ENCODE measurements around the gene DOCK2.
A peak's percentile ranks its signal among the peaks of the same experiment; 100 is the strongest.

The DOCK2 gene

DNA sequence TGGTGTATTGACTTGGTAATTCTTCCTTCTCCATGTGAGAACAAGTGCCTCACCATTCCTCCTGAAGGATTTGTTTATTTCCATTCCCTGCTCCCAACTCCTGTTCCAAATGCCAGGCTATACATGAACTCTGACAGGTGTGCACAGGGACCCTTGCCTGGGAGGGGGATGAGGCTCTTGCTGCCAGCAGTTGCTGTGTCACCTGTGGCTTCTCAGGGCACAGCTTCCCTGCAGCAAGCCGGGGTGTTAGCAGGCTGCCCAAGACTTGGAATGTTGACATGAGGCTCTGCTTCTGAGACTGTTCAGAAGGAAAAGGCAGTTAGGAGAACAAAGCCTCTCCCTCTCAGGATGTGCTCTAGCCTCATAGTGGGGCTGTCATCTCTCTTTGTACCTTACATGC is 131.3 kb downstream of the DOCK2 start:
- intact Hi-C loops (cut with micrococcal nuclease), result no loop called here
- Mint-ChIP-seq H3K9me3 (no peaks in the 10 kb centered on the region), H3K36me3 (ENCODE audit: low read depth) (peaks cover 91% of the 10 kb centered on the region), H3K27me3 (no peaks in the 10 kb centered on the region), H3K27ac (no peak overlapping the region), H3K4me3 (no peak overlapping the region), H3K4me1 (ENCODE audit: low read depth) (no peaks in the 10 kb centered on the region)

DNA sequence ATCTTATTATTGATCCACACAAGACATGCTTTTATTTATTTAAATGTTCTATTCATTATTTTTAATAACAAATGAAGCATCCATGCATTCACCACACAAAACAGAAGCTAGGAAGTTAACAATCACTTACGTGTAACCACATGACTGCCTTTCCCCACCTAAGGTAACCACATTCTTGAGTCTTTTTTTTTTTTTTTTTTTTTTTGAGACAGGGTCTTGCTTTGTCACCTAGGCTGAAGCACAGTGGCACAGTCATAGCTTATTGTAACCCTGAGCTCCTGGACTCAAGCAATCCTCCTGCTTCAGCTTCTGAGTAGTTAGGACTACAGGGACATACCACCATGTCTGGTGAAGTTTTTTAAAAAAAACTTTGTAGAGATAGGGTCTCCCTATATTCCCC is 133.0 kb downstream of the DOCK2 start:
- Mint-ChIP-seq H3K27me3 (no peaks in the 10 kb centered on the region), H3K9me3 (no peaks in the 10 kb centered on the region), H3K27ac (no peak overlapping the region), H3K36me3 (ENCODE audit: low read depth) (peaks cover 91% of the 10 kb centered on the region), H3K4me1 (ENCODE audit: low read depth) (no peaks in the 10 kb centered on the region), H3K4me3 (no peak overlapping the region)
- intact Hi-C loops (cut with micrococcal nuclease), result no loop called here

DNA sequence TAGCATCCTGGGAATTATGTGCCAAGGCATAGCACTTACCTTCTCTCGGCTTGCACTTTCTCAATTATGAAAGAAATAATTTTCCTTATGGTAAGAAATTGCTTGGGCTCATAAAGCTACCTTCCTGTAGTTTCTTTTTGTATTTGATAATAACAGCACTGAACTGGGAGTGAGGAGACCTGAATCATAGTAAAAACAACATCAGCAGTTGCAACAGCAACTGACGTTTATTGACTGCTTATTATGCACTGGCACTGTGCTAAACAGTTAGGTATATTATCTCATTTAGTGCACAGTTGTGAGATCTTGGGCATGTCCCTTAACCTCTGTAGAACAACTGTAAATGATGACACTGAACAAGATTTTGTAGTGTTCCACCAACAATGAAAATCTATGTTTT is 135.2 kb downstream of the DOCK2 start:
- intact Hi-C loops (cut with micrococcal nuclease), result no loop called here
- Mint-ChIP-seq H3K4me3 (no peak overlapping the region), H3K27me3 (no peaks in the 10 kb centered on the region), H3K27ac (no peak overlapping the region), H3K36me3 (ENCODE audit: low read depth) (peaks cover 91% of the 10 kb centered on the region), H3K4me1 (ENCODE audit: low read depth) (no peaks in the 10 kb centered on the region), H3K9me3 (no peaks in the 10 kb centered on the region)

DNA sequence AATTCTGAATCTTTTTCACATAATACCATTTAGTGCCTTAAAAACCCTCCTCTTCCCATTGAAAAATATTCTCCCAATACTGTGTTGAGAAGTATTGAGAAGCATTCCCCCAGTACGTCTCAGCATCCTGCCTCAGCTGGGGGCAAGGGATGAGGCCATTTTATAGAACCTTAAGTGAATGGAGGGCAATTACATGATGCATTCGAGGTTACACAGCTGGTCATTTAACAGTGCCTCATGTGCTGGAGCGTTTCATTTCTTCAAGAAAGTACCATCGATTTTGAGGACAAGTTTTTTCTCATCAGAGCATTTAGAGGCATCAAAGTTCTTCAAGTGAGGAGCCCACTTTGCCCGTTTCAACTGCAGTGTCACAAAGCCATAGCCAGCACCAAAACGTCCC is 135.6 kb downstream of the DOCK2 start:
- Mint-ChIP-seq H3K4me1 (ENCODE audit: low read depth) (no peaks in the 10 kb centered on the region), H3K4me3 (no peak overlapping the region), H3K27ac (no peak overlapping the region), H3K36me3 (ENCODE audit: low read depth) (peaks cover 90% of the 10 kb centered on the region), H3K27me3 (no peaks in the 10 kb centered on the region), H3K9me3 (no peaks in the 10 kb centered on the region)
- intact Hi-C loops (cut with micrococcal nuclease), result no loop called here

DNA sequence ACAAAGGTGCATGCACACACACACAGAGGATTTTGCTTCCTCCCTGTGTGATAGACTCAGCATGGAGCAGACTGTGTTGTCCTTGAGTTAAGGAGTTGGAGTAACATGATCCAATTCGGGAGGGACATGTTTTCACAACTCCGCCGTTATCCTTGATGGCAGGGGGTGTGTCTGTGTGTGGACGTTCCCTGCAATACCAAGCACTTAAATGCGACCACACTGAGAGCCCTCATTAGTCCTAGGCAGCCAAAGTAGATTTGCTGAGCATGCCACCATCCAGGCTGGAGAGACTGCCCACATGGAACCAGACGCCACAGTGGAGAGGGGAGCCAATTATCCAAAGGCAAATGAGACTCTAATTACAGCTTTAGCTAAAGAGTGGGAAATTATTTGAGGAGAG is 140.1 kb downstream of the DOCK2 start:
- no peaks in the 10 kb centered on the region for H3K9me3 Mint-ChIP-seq
- H3K4me1 Mint-ChIP-seq (ENCODE audit: low read depth), result peaks cover 11% of the 10 kb centered on the region
- no peaks in the 10 kb centered on the region for H3K27me3 Mint-ChIP-seq
- no peak overlapping the region for H3K4me3 Mint-ChIP-seq
- intact Hi-C loops (cut with micrococcal nuclease), result no loop called here
- no peak overlapping the region for H3K27ac Mint-ChIP-seq
- peaks cover 90% of the 10 kb centered on the region for H3K36me3 Mint-ChIP-seq (ENCODE audit: low read depth)

DNA sequence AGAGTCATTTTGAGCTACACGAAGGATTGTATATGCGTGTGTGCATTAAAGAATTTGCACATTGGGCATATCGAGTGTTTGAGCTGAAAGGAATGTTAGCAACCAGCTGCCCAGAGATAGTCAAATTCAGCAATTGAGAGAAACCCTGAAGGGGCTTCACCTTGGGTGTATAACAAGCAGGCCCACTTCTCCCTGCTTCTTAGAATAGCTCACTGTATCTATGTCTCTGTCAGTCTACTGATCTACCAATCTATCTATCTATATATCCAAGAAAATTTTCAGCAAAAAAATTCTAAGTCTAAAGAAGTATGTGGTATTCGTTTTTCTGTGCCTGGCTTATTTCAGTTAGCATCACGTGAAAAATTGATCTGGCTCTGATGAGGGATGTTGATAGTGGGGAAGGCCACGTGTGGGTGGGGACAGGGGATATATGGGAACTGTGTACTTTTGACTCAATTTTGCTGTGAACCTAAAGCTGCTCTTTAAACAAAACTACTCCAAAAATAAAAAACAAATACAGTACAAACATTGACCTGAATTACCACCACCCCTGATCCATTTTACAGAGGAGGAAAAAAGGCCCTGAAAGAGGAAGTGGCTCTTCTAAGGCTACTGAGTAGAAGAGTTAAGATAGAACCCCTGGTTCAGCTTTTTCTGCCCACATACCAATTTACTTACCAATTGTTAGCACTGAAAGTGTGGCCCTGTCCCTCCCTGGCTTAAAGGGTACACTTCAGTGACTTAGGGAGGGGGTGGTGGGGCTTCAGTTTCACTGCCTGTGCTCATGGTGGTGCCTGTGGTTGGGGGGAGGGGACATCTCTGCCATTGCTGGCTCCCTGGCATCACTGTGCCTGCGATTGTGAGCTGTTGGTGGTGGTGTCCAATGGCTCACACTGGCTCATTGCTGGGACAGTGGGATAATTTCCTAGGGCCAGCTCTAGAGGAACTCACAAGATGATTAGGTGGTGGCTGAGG is 141.8 kb downstream of the DOCK2 start:
- intact Hi-C loops (cut with micrococcal nuclease), result loop anchor here (2.0 kb wide), 1 partner anchor 58 kb away; no protein-coding TSS in a partner anchor
- H3K36me3 Mint-ChIP-seq (ENCODE audit: low read depth), result peaks cover 82% of the 10 kb centered on the region
- H3K27ac Mint-ChIP-seq, result no peak overlapping the region
- H3K4me3 Mint-ChIP-seq, result no peak overlapping the region
- H3K27me3 Mint-ChIP-seq, result no peaks in the 10 kb centered on the region
- H3K4me1 Mint-ChIP-seq (ENCODE audit: low read depth), result peaks cover 11% of the 10 kb centered on the region
- H3K9me3 Mint-ChIP-seq, result no peaks in the 10 kb centered on the region

DNA sequence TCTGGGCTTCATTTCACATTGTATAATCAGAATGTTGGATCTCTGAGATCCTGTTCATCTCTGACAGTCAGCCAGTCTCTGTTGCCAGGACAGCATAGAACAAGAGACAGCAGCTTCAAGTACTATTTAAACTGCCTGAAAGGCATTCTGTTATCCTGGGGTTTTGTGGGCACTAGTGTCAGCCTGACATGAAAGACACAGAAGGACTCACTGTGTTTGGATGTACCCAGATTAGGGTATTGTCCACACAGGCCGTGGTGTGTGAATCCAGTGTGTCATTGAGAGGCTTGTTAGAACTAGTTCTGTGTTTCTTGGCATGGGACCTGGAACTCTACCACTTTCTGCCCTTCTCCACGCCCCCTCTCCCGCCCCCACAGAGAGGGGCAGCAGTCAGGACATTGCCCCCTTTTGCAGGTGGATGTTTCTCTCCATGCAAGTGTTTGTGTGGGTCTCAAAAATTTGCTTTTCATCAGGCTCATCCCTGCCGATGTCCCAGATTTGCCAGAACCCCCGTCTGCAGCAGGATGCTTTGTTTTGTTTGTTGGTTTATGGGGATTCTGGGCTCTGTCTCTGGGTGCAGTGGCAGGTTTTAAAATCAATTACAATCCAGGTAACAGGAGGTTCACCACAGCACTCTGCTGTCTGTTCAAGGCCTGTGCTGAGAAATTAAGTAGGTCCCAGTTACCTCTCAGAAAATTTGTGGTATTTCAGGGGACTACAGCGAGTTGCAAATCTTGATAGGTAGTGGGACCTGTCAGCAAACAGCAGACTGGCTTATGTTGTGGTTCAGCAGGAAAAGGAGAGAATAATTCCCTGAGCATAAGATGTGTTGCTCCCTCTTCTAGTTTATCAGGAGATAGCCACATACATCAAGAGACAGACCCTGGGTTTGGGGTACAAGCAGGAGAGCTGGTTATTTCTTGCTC is 144.6 kb downstream of the DOCK2 start:
- intact Hi-C loops (cut with micrococcal nuclease), result no loop called here
- H3K27me3 Mint-ChIP-seq, result no peaks in the 10 kb centered on the region
- H3K27ac Mint-ChIP-seq, result peak overlapping the region; percentile 41
- H3K4me3 Mint-ChIP-seq, result no peak overlapping the region
- no peaks in the 10 kb centered on the region for H3K9me3 Mint-ChIP-seq
- H3K36me3 Mint-ChIP-seq (ENCODE audit: low read depth), result peaks cover 72% of the 10 kb centered on the region
- H3K4me1 Mint-ChIP-seq (ENCODE audit: low read depth), result peaks cover 21% of the 10 kb centered on the region

DNA sequence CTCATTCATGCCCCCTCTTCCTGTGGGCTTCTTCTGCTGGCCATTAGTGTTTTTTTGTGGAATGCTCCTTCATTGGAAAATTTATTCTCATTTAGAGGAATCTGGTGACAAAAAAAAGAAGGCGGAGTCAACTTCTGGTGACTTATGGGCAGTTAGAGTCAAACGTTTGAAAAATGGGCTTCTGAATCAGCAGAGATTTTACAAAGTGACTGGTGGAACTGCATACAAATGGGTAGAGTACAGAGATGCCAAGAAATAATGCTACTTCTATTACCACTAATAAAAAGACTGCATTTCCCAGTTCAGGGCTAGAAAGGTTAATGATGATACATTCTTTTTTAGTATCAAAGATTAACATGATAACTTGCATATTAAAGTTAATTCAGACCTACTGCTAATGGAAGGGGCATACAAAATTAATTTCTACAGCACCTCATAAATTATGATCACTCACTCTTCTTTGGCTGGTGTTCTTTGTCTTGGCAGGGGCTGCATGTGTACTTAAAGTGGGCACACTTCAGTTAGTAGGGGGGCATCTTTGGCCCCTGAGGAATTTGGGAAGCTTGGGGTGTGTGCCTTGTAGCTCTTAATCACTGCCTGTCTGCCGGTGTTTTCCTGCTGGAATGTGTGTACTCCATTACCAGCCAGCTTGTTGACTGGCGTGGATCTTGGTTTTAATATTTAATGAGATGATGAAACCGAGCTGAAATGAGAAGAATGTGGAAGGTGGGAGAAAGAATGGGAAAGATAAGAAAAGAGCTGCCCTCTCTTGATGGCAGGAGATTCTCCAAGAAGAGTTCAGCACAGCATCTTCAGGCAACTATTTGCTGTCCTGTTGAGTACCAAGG is 148.9 kb downstream of the DOCK2 start:
- Mint-ChIP-seq H3K27me3 (no peaks in the 10 kb centered on the region), H3K9me3 (no peaks in the 10 kb centered on the region), H3K4me1 (ENCODE audit: low read depth) (peaks cover 41% of the 10 kb centered on the region), H3K36me3 (ENCODE audit: low read depth) (peaks cover 73% of the 10 kb centered on the region), H3K4me3 (no peak overlapping the region), H3K27ac (peak overlapping the region; percentile 2)
- intact Hi-C loops (cut with micrococcal nuclease), result no loop called here

DNA sequence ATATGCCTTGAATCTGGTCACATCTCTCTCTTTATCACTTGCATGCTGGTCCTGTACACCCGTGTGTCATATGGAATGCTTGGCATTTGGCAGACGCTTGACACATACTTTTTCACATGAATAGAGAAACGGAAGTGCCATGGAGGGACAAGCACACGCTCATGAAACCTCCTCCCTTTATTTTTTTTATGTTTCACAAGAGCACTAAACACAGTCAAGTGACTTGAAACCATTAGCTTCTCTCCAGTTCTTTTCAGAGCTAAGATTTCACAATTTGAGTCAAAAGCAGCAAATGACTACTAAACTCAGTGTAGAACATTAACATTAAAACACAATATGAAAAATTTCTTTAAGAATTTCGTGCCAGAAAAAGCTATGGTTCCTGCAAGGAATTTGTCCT is 151.1 kb downstream of the DOCK2 start:
- no peaks in the 10 kb centered on the region for H3K27me3 Mint-ChIP-seq
- H3K4me3 Mint-ChIP-seq, result no peak overlapping the region
- intact Hi-C loops (cut with micrococcal nuclease), result no loop called here
- H3K4me1 Mint-ChIP-seq (ENCODE audit: low read depth), result peaks cover 41% of the 10 kb centered on the region
- H3K9me3 Mint-ChIP-seq, result no peaks in the 10 kb centered on the region
- peak overlapping the region; percentile 46 for H3K27ac Mint-ChIP-seq
- H3K36me3 Mint-ChIP-seq (ENCODE audit: low read depth), result peaks cover 79% of the 10 kb centered on the region

DNA sequence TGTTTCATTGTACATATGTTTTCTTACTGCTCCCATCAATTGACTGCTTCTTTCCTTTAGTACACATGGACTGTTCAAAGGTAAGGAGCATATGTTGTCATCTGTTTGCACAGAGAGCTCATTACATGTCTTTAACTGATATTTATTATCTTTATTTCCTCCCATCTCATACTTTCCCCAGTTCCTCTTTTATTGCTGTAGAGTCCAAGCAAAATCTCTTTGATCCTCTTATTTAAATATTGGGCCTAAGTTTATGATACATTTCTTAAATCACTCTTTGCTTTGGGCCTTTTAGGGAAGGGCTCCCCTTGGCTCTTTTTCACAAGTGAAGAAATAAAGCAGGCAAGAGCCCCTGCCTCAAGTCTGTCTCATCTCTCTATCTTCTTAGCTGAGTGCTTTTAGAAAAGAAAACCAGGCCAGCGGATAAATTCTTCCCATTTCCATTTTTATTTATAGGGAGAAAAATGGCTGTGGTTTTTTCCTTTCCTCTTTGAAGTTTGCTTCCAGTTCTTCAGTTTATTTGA is 152.4 kb downstream of the DOCK2 start:
- Mint-ChIP-seq H3K27me3 (no peaks in the 10 kb centered on the region), H3K36me3 (ENCODE audit: low read depth) (peaks cover 80% of the 10 kb centered on the region), H3K27ac (peak overlapping the region; percentile 36), H3K4me3 (no peak overlapping the region), H3K9me3 (no peaks in the 10 kb centered on the region), H3K4me1 (ENCODE audit: low read depth) (peaks cover 41% of the 10 kb centered on the region)
- intact Hi-C loops (cut with micrococcal nuclease), result no loop called here

DNA sequence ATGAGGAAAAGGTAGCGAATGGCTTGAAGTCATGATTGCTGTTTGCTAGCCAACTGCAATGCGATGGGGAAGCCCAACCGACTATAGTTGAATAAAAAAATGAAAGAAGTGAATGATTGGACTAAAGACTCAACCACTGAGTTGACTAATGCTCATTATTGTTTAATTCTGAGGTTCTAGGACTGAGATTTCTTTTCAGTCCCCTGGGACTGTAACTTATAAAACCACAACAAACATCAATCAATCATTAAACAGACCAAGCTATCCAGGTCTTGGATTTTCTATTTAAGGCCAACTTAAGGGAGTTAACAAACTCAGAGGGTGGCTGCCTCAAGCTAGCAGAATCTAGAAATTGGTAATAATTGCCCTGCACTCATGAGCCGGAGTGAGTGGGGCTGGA is 154.2 kb downstream of the DOCK2 start:
- intact Hi-C loops (cut with micrococcal nuclease), result no loop called here
- no peaks in the 10 kb centered on the region for H3K9me3 Mint-ChIP-seq
- H3K4me3 Mint-ChIP-seq, result no peak overlapping the region
- no peaks in the 10 kb centered on the region for H3K27me3 Mint-ChIP-seq
- peaks cover 33% of the 10 kb centered on the region for H3K4me1 Mint-ChIP-seq (ENCODE audit: low read depth)
- H3K27ac Mint-ChIP-seq, result no peak overlapping the region
- peaks cover 87% of the 10 kb centered on the region for H3K36me3 Mint-ChIP-seq (ENCODE audit: low read depth)

DNA sequence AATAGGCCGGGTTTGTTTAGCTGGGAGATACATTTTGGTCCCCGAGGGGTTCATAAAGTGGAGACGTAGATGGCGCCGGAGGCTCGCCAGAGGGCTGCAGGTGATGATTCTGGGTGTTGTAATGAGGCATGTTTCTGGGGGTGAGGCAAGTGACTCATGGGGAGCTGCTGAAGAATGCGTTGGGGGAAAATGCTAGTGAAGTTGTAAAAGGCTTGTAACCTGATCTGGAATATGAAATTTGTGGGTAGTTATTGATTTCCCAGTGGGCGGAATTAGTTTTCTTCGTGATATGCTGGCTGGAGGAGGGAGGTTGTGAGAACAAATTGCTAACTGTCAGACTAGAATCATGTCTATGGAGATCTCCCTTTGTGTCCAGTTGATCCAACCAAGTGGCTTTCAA is 158.3 kb downstream of the DOCK2 start:
- Mint-ChIP-seq H3K4me1 (ENCODE audit: low read depth) (peaks cover 9% of the 10 kb centered on the region), H3K4me3 (no peak overlapping the region), H3K36me3 (ENCODE audit: low read depth) (peaks cover 95% of the 10 kb centered on the region), H3K9me3 (no peaks in the 10 kb centered on the region), H3K27me3 (no peaks in the 10 kb centered on the region), H3K27ac (no peak overlapping the region)
- intact Hi-C loops (cut with micrococcal nuclease), result no loop called here

DNA sequence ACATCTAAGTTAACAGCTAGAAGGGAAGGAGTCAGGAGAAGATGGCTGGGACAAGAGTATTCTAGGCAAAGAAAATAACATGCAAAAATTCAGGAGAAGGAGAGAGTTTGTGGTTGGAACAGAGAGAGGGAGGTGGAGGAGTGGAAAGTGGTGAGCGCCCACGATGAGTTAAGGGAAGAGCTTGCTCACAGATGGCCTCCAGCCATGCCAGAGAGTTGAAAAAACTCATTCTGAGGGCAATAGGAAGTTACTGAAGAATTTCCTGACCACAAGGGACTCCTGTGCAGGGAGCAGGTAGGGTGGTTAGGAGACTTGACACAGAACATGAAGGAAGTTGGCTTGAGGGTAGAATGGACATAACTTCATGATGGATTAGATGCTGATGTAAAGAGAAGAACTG is 159.7 kb downstream of the DOCK2 start:
- intact Hi-C loops (cut with micrococcal nuclease), result no loop called here
- Mint-ChIP-seq H3K27me3 (no peaks in the 10 kb centered on the region), H3K9me3 (no peaks in the 10 kb centered on the region), H3K27ac (no peak overlapping the region), H3K4me1 (ENCODE audit: low read depth) (peaks cover 13% of the 10 kb centered on the region), H3K36me3 (ENCODE audit: low read depth) (peaks cover 92% of the 10 kb centered on the region), H3K4me3 (no peak overlapping the region)

All from dendritic cell treated with granulocyte-macrophage colony-stimulating factor and Interleukin-4, amounts not matched to agents 40 ng/mL and 50 ng/mL, for 4 days (primary cell).